Esophagus muscularis mucosa (tissue), 4 donors: Measurements from ENCODE around the gene CDKL5.

ENCODE experiments used
- EP300 ChIP-seq: sonication (generic); formaldehyde crosslinking; IDR thresholded peaks from one replicate; pipeline ENCODE4 v1.6.1; 2017; ENCODE audit warnings: antibody characterized with exemption
- POLR2A ChIP-seq: fragments of 450-650 bp; IDR thresholded peaks from one replicate; pipeline ENCODE4 v1.6.1; 2017; ENCODE audit warnings: antibody characterized with exemption, moderate library complexity, mild to moderate bottlenecking, low read depth
- POLR2AphosphoS5 ChIP-seq, 2 donors: sonication (generic); formaldehyde crosslinking; IDR thresholded peaks; one replicate each; pipeline ENCODE4 v1.6.1; 2017; ENCODE audit warnings: antibody characterized with exemption in 2 of 2
- TF ChIP-seq, protein P1 (sequence below), 3 experiments: fragments of 200-600 bp in 2 of 3; fragments of 450-650 bp in 1 of 3; sonication (generic) in 2 of 3; IDR thresholded peaks; one replicate each; pipeline ENCODE4 v1.5.1; 2017 to 2019; ENCODE audit warnings: antibody characterized with exemption in 3 of 3, mild to moderate bottlenecking in 2 of 3, moderate library complexity in 1 of 3

DNA sequence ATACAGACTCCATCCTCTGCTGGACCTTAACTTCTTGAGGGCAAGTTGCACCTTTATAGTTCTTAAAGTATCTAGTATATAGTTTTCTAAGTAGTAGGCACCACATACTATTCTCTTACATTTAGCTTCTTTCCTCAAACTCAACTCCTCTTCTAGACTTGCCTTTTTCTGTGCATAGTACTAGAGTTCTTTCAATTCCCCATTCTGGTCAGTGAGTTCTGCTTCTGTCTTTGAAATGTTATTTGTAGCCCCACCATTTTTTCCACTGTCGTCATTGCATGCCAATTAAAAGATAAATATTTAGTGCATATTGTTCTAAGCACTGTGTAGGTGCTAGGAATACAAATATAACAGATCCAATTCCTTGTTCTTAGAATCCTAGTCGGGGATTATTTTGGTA lies 31.6 kb downstream of the CDKL5 start:
- TF ChIP-seq, protein P1, sequence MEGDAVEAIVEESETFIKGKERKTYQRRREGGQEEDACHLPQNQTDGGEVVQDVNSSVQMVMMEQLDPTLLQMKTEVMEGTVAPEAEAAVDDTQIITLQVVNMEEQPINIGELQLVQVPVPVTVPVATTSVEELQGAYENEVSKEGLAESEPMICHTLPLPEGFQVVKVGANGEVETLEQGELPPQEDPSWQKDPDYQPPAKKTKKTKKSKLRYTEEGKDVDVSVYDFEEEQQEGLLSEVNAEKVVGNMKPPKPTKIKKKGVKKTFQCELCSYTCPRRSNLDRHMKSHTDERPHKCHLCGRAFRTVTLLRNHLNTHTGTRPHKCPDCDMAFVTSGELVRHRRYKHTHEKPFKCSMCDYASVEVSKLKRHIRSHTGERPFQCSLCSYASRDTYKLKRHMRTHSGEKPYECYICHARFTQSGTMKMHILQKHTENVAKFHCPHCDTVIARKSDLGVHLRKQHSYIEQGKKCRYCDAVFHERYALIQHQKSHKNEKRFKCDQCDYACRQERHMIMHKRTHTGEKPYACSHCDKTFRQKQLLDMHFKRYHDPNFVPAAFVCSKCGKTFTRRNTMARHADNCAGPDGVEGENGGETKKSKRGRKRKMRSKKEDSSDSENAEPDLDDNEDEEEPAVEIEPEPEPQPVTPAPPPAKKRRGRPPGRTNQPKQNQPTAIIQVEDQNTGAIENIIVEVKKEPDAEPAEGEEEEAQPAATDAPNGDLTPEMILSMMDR (IDR thresholded peaks at IDR 0.05): no peak
- no peak for TF ChIP-seq POLR2A
- no peak for TF ChIP-seq POLR2AphosphoS5 (IDR thresholded peaks at IDR 0.05)
- TF ChIP-seq EP300: no peak
